IMR-90 (cell line): Measurements from ENCODE around the gene DAPK3. TPM values are rescaled to one million over a fixed set of nuclear protein-coding genes. Genes with fewer than 3 reads are reported as not detected.
A peak's percentile ranks its signal among the peaks of the same experiment; 100 is the strongest.

Experiments
- ATAC-seq: fragments of 200-7000 bp; cut with Tn5 transposase; 2 replicates; pipeline ENCODE4 v1.9.1; 2020; ENCODE audit warnings: low read depth, mild to moderate bottlenecking, moderate library complexity
- BruUV-seq: library from RNA; stranded (reverse); fragments of 400-500 nt; replicated peaks from 2 replicates; lab custom pipeline; 2021; lab: Mats Ljungman, UMichigan
- CTCF ChIA-PET: fragments of 300-600 bp; formaldehyde crosslinking; extraction: SDS; loops from one replicate; lab custom pipeline; 2021; ENCODE audit warnings: antibody characterized with exemption; lab: Yijun Ruan, JAX
- POLR2A ChIA-PET: fragments of 300-600 bp; sonication (Branson Sonifier 250); formaldehyde crosslinking; loops from one replicate; lab custom pipeline; 2022; ENCODE audit warnings: antibody characterized with exemption; ENCODE audit not compliant: unreplicated experiment; lab: Charles Lee
- DNase-seq: peaks from one replicate; pipeline ENCODE4 v3.0.0; 2013
- H2AFZ ChIP-seq: replicated peaks from 2 replicates; pipeline ENCODE3; 2013; ENCODE audit warnings: low read length, mild to moderate bottlenecking; ENCODE audit not compliant: poor library complexity
- H2AK5ac ChIP-seq: 2 replicates; pipeline ENCODE4 v1.6.1; 2013; ENCODE audit warnings: low read depth, low read length, inconsistent platforms
- H2AK9ac ChIP-seq: replicated peaks from 2 replicates; pipeline ENCODE3; 2013; ENCODE audit warnings: mild to moderate bottlenecking, low read depth, low read length, moderate library complexity; ENCODE audit not compliant: poor library complexity
- H2BK120ac ChIP-seq: 2 replicates; pipeline ENCODE4 v1.6.1; 2013; ENCODE audit warnings: low read depth, low read length, inconsistent platforms
- H2BK15ac ChIP-seq: 3 replicates; pipeline ENCODE4 v1.6.1; 2013; ENCODE audit warnings: low read depth, low read length, inconsistent platforms
- H2BK20ac ChIP-seq: 2 replicates; pipeline ENCODE4 v1.6.1; 2013; ENCODE audit warnings: low read depth, mild to moderate bottlenecking, inconsistent platforms, low read length, moderate library complexity
- H2BK5ac ChIP-seq: 2 replicates; pipeline ENCODE4 v1.6.1; 2013; ENCODE audit warnings: mild to moderate bottlenecking, low read depth, low read length, inconsistent platforms; ENCODE audit not compliant: poor library complexity, severe bottlenecking
- H3K14ac ChIP-seq: replicated peaks from 2 replicates; pipeline ENCODE4 v1.6.1; 2013; ENCODE audit warnings: low read depth, low read length, inconsistent platforms
- H3K18ac ChIP-seq: 2 replicates; pipeline ENCODE4 v1.6.1; 2013; ENCODE audit warnings: low read depth, low read length, control low read depth
- H3K23ac ChIP-seq: 2 replicates; pipeline ENCODE4 v1.6.1; 2013; ENCODE audit warnings: low read depth, low read length, inconsistent platforms
- H3K27ac ChIP-seq: 2 replicates; pipeline ENCODE4 v1.5.1; 2013; ENCODE audit warnings: mild to moderate bottlenecking, control low read depth, low read length; ENCODE audit not compliant: insufficient read depth
- H3K27me3 ChIP-seq: 2 replicates; pipeline ENCODE4 v1.6.1; 2013; ENCODE audit warnings: low read length; ENCODE audit not compliant: control insufficient read depth, insufficient read depth
- H3K36me3 ChIP-seq: 2 replicates; pipeline ENCODE4 v1.6.1; 2013; ENCODE audit warnings: low read length, mixed read lengths; ENCODE audit not compliant: control insufficient read depth, insufficient read depth
- H3K4ac ChIP-seq: 2 replicates; pipeline ENCODE4 v1.6.1; 2013; ENCODE audit warnings: low read depth, low read length, inconsistent platforms
- H3K4me1 ChIP-seq: 2 replicates; pipeline ENCODE4 v1.6.1; 2013; ENCODE audit warnings: low read length, mixed read lengths; ENCODE audit not compliant: control insufficient read depth, insufficient read depth
- H3K4me2 ChIP-seq: 2 replicates; pipeline ENCODE4 v1.6.1; 2013; ENCODE audit warnings: low read depth, mild to moderate bottlenecking, control low read depth, low read length, moderate library complexity
- H3K4me3 ChIP-seq: 2 replicates; pipeline ENCODE4 v1.5.1; 2013; ENCODE audit warnings: low read depth, mild to moderate bottlenecking, control low read depth, low read length, moderate library complexity; ENCODE audit not compliant: insufficient read depth
- H3K56ac ChIP-seq: 2 replicates; pipeline ENCODE4 v1.6.1; 2013; ENCODE audit warnings: low read length, inconsistent platforms; ENCODE audit not compliant: insufficient read depth; ENCODE audit errors: extremely low read depth
- H3K79me1 ChIP-seq, 2 experiments: 2 replicates each; pipeline ENCODE4 v1.6.1; 2013; ENCODE audit warnings: low read length in 2 of 2, inconsistent platforms in 1 of 2, low read depth in 1 of 2
- H3K9ac ChIP-seq: 2 replicates; pipeline ENCODE4 v1.6.1; 2013; ENCODE audit warnings: low read depth, low read length, control low read depth
- H3K9me1 ChIP-seq: 2 replicates; pipeline ENCODE4 v1.6.1; 2013; ENCODE audit warnings: low read length, inconsistent platforms; ENCODE audit not compliant: insufficient read depth
- H3K9me3 ChIP-seq: 2 replicates; pipeline ENCODE4 v1.6.1; 2013; ENCODE audit warnings: low read length; ENCODE audit not compliant: control insufficient read depth, insufficient read depth
- H4K20me1 ChIP-seq: 2 replicates; pipeline ENCODE4 v1.6.1; 2013; ENCODE audit warnings: low read length, inconsistent platforms; ENCODE audit not compliant: insufficient read depth
- H4K5ac ChIP-seq: 2 replicates; pipeline ENCODE4 v1.6.1; 2013; ENCODE audit warnings: mild to moderate bottlenecking, low read depth, low read length, control low read depth
- H4K8ac ChIP-seq, 2 experiments: 2 replicates each; pipeline ENCODE4 v1.6.1; 2013; ENCODE audit warnings: low read depth in 2 of 2, low read length in 2 of 2, control low read depth in 1 of 2, inconsistent platforms in 1 of 2
- H4K91ac ChIP-seq: 2 replicates; pipeline ENCODE4 v1.6.1; 2013; ENCODE audit warnings: low read depth, low read length, inconsistent platforms; ENCODE audit not compliant: insufficient read depth
- BHLHE40 ChIP-seq: fragments of 150-350 bp; IDR thresholded peaks from 2 replicates; pipeline ENCODE4 v1.6.1; 2016; ENCODE audit warnings: mild to moderate bottlenecking, low read depth, low read length
- CEBPB ChIP-seq: IDR thresholded peaks from 2 replicates; pipeline ENCODE4 v1.6.1; 2012; ENCODE audit warnings: low read depth, low read length, improper control_type of control experiment
- CHD1 ChIP-seq: IDR thresholded peaks from 2 replicates; pipeline ENCODE4 v1.6.1; 2012; ENCODE audit warnings: low read depth, low read length, improper control_type of control experiment
- FOS ChIP-seq: fragments of 150-350 bp; IDR thresholded peaks from 2 replicates; pipeline ENCODE4 v1.6.1; 2016; ENCODE audit warnings: low read depth, low read length
- MAFK ChIP-seq: IDR thresholded peaks from 2 replicates; pipeline ENCODE4 v1.6.1; 2012; ENCODE audit warnings: low read depth, low read length, improper control_type of control experiment
- MAZ ChIP-seq: IDR thresholded peaks from 2 replicates; pipeline ENCODE4 v1.6.1; 2012; ENCODE audit warnings: low read depth, mild to moderate bottlenecking, low read length, improper control_type of control experiment, moderate library complexity, borderline replicate concordance
- MXI1 ChIP-seq: IDR thresholded peaks from 2 replicates; pipeline ENCODE4 v1.6.1; 2012; ENCODE audit warnings: low read depth, mild to moderate bottlenecking, low read length, moderate library complexity, borderline replicate concordance
- NFE2L2 ChIP-seq: fragments of 150-350 bp; IDR thresholded peaks from 2 replicates; pipeline ENCODE4 v1.6.1; 2016; ENCODE audit warnings: low read depth, mild to moderate bottlenecking, low read length
- POLR2A ChIP-seq: IDR thresholded peaks from 2 replicates; pipeline ENCODE4 v1.6.1; 2012; ENCODE audit warnings: mild to moderate bottlenecking, low read depth, low read length
- RAD21 ChIP-seq: IDR thresholded peaks from 2 replicates; pipeline ENCODE4 v1.6.1; 2012; ENCODE audit warnings: low read length, improper control_type of control experiment
- RCOR1 ChIP-seq: IDR thresholded peaks from 2 replicates; pipeline ENCODE4 v1.6.1; 2012; ENCODE audit warnings: mild to moderate bottlenecking, low read length, improper control_type of control experiment; ENCODE audit not compliant: insufficient replicate concordance
- RFX5 ChIP-seq: IDR thresholded peaks from 2 replicates; pipeline ENCODE4 v1.8.0; 2012; ENCODE audit warnings: low read depth, mild to moderate bottlenecking, low read length, moderate library complexity
- SMC3 ChIP-seq: fragments of 150-350 bp; IDR thresholded peaks from 2 replicates; pipeline ENCODE4 v1.6.1; 2016; ENCODE audit warnings: low read depth, mild to moderate bottlenecking, antibody characterized with exemption, low read length, moderate library complexity
- WGBS, 2 experiments: methylation state at CpG; one replicate each; pipeline versions ENCODE4 v1.1.5 to v1.1.7; 2013; ENCODE audit warnings: missing lambda C conversion rate in 2 of 2; ENCODE audit not compliant: insufficient read length in 1 of 2; ENCODE audit errors: extremely low coverage in 2 of 2; 5-methylcytosine and 5-hydroxymethylcytosine counted together
- dilution Hi-C: fragments of 300-500 bp; cut with HindIII; formaldehyde crosslinking; loops from one replicate; pipeline ENCODE4 v1.14.3; 2018; ENCODE audit warnings: low sequenced_read_pairs; ENCODE audit not compliant: unreplicated experiment
- in situ Hi-C: fragments of 300-500 bp; cut with MboI; formaldehyde crosslinking; loops from 3 replicates; pipeline ENCODE4 v1.14.3; 2019; ENCODE audit warnings: low sequenced_read_pairs, inconsistent platforms, mixed read lengths
- intact Hi-C: fragments of 100-400 bp; cut with micrococcal nuclease; formaldehyde crosslinking; loops from 2 replicates; pipeline ENCODE4 v1.10.0; 2022
- polyA plus RNA-seq, 3 experiments: library from polyadenylated mRNA; depleted of rRNA; stranded (reverse); fragments of >200 nt; gene quantifications; 2 replicates each; pipeline ENCODE4 v1.2.3, GENCODE V29; 2012; ENCODE audit warnings: low replicate concordance in 1 of 3
- total RNA-seq: library from RNA; depleted of rRNA; stranded (reverse); fragments of >200 nt; gene quantifications from 2 replicates; pipeline ENCODE4 v1.2.3, GENCODE V29; 2012
- TF ChIP-seq, protein P1 (sequence below): conservative IDR thresholded peaks from 2 replicates; pipeline ENCODE4 v1.5.1; 2012; ENCODE audit warnings: mild to moderate bottlenecking, low read depth, low read length, improper control_type of control experiment
- TF ChIP-seq, protein P2 (sequence below): fragments of 150-350 bp; IDR thresholded peaks from 2 replicates; pipeline ENCODE4 v1.6.1; 2016; ENCODE audit warnings: low read depth, mild to moderate bottlenecking, low read length, moderate library complexity, borderline replicate concordance

DAPK3 gene
- total and polyA plus RNA-seq, 2 of the 4 experiments (the other 2 are of a cell fraction) = 145 to 188 TPM

GRCh38 chr19:3966051-3967017 lies 4.6 kb downstream of the DAPK3 start:
- H3K36me3 ChIP-seq = peaks cover 62% of the 10 kb centered on the region
- ATAC-seq = no peak
- BruUV-seq = no TSS peak
- TF ChIP-seq MAFK (no peak), NFE2L2 (no peak), MXI1 (no peak), BHLHE40 (no peak), RCOR1 (no peak), CEBPB (no peak), CHD1 (no peak), RFX5 (no peak), POLR2A (no peak), FOS (no peak), SMC3 (no peak), RAD21 (no peak), MAZ (no peak)
- TF ChIP-seq, protein P1, sequence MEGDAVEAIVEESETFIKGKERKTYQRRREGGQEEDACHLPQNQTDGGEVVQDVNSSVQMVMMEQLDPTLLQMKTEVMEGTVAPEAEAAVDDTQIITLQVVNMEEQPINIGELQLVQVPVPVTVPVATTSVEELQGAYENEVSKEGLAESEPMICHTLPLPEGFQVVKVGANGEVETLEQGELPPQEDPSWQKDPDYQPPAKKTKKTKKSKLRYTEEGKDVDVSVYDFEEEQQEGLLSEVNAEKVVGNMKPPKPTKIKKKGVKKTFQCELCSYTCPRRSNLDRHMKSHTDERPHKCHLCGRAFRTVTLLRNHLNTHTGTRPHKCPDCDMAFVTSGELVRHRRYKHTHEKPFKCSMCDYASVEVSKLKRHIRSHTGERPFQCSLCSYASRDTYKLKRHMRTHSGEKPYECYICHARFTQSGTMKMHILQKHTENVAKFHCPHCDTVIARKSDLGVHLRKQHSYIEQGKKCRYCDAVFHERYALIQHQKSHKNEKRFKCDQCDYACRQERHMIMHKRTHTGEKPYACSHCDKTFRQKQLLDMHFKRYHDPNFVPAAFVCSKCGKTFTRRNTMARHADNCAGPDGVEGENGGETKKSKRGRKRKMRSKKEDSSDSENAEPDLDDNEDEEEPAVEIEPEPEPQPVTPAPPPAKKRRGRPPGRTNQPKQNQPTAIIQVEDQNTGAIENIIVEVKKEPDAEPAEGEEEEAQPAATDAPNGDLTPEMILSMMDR = no peak
- TF ChIP-seq, protein P2, sequence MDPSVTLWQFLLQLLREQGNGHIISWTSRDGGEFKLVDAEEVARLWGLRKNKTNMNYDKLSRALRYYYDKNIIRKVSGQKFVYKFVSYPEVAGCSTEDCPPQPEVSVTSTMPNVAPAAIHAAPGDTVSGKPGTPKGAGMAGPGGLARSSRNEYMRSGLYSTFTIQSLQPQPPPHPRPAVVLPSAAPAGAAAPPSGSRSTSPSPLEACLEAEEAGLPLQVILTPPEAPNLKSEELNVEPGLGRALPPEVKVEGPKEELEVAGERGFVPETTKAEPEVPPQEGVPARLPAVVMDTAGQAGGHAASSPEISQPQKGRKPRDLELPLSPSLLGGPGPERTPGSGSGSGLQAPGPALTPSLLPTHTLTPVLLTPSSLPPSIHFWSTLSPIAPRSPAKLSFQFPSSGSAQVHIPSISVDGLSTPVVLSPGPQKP = no peak

More at GRCh38 chr19:3966051-3967017, 4.6 kb downstream of the DAPK3 start:
- Histone ChIP-seq H3K4me2 (no peak overlapping the region), H2BK15ac (no peak overlapping the region), H3K27ac (peak overlapping the region; percentile 35; the same call in 1 of the 2 replicates), H3K9me3 (no peaks in the 10 kb centered on the region), H3K56ac (no peak overlapping the region), H4K20me1 (peaks cover 90% of the 10 kb centered on the region), H2AFZ (no peak overlapping the region), H3K14ac (no peak overlapping the region), H2BK120ac (no peak overlapping the region), H3K79me1 (peaks cover 9 to 68% of the 10 kb centered on the region in 2 experiments), H2AK9ac (peak overlapping the region; percentile 83), H3K18ac (no peak overlapping the region), H2BK20ac (no peak overlapping the region), H3K27me3 (no peaks in the 10 kb centered on the region), H3K4me1 (peaks cover 9% of the 10 kb centered on the region), H2BK5ac (peak overlapping the region; percentile 40), H3K9me1 (0 out of 2 replicates have a peak, but pooled peaks cover 16% of the 10 kb centered on the region), H3K9ac (no peak overlapping the region), H4K5ac (no peak overlapping the region), H4K91ac (0 out of 2 replicates have a peak overlapping the region, but pooled peaks have one; percentile 28), H3K23ac (0 out of 2 replicates have a peak overlapping the region, but pooled peaks have one; percentile 27), H3K4ac (no peak overlapping the region; the same call in 1 of the 2 replicates), H4K8ac (peak overlapping the region in 1 of 2 experiments; percentile 15; a peak in 1 of 4 replicates), H3K4me3 (no peak overlapping the region), H2AK5ac (peak overlapping the region; percentile 45)
- POLR2A ChIA-PET = no interaction called here
- DNase-seq = no peak
- 96% methylated on average over 20 of the region's 30 CpGs; no CpG with 5 or more reads in 1 of the 2 experiments for WGBS, 2 experiments
- intact Hi-C loops (loop anchor here (5.0 kb wide), 1 partner anchor 299 kb away; no protein-coding TSS in a partner anchor), in situ Hi-C loops (no loop called here), dilution Hi-C loops (no loop called here)
- CTCF ChIA-PET = no interaction called here
